ENCODE data around the gene PRKCA.

DNA sequence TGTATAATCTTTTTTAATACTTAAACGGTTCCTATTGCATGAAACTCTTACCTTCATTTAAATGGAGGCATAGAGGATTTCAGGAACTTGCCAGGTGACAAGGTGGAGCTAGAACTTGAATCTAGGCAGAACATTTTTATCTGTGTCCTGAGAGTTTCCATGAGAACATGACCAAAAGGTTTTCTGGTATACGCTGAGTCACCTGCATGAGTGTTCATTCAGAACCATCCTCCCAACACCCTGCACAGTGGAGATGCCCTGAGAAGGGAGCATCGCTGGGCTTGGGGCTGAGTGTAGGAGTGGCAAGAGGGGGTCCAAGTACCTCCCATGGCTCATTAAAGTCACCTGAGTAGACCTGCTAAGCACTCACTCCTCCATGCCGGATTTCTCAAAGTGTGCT is 362.8 kb downstream of the PRKCA start:
- TF ChIP-seq CXXC5 (CRISPR knock-in tag; IDR thresholded peaks at IDR 0.05) = no peak
- TF ChIP-seq, protein P1, sequence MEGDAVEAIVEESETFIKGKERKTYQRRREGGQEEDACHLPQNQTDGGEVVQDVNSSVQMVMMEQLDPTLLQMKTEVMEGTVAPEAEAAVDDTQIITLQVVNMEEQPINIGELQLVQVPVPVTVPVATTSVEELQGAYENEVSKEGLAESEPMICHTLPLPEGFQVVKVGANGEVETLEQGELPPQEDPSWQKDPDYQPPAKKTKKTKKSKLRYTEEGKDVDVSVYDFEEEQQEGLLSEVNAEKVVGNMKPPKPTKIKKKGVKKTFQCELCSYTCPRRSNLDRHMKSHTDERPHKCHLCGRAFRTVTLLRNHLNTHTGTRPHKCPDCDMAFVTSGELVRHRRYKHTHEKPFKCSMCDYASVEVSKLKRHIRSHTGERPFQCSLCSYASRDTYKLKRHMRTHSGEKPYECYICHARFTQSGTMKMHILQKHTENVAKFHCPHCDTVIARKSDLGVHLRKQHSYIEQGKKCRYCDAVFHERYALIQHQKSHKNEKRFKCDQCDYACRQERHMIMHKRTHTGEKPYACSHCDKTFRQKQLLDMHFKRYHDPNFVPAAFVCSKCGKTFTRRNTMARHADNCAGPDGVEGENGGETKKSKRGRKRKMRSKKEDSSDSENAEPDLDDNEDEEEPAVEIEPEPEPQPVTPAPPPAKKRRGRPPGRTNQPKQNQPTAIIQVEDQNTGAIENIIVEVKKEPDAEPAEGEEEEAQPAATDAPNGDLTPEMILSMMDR (IDR thresholded peaks at IDR 0.05 in 2 of 3, conservative IDR thresholded peaks at IDR 0.05 in 1 of 3; ENCODE audit: insufficient read depth in 2 of 3, low read depth in 1 of 3, low read length in 3 of 3) = no peak

Data from K562 (cell line).